SW 1271 (cell line): ENCODE measurements around the gene MEGF6.

Source experiments
- DNase-seq, 2 experiments: peaks; one replicate each; lab custom pipeline; 2025; lab: John Stamatoyannopoulos, UW

The MEGF6 gene

GRCh38 chr1:3441880-3442279, 169.4 kb downstream of the MEGF6 start:
- no peak for DNase-seq

GRCh38 chr1:3441410-3441847, 169.9 kb downstream of the MEGF6 start:
- DNase-seq: no peak

GRCh38 chr1:3440711-3441409, 170.4 kb downstream of the MEGF6 start:
- DNase-seq: no peak

- DNase-seq: no peak
These were observed 171.0 kb downstream of the MEGF6 start for GRCh38 chr1:3440300-3440681.
